KG1 (cell line): Measurements from ENCODE around the gene DEF6.

Source experiments
- DNase-seq: peaks from one replicate; lab custom pipeline; 2025; lab: John Stamatoyannopoulos, UW

Gene DEF6

GRCh38 chr6:35297601-35298481 lies at the start of gene DEF6:
TSS of gene DEF6 (plus strand) at chr6:35297818. CDS start at chr6:35297857, 39 bp downstream.
- peak; percentile 82 for DNase-seq

- no peak for DNase-seq
Observed at GRCh38 chr6:35248300-35248699, 49.3 kb upstream of the DEF6 start.

DNA sequence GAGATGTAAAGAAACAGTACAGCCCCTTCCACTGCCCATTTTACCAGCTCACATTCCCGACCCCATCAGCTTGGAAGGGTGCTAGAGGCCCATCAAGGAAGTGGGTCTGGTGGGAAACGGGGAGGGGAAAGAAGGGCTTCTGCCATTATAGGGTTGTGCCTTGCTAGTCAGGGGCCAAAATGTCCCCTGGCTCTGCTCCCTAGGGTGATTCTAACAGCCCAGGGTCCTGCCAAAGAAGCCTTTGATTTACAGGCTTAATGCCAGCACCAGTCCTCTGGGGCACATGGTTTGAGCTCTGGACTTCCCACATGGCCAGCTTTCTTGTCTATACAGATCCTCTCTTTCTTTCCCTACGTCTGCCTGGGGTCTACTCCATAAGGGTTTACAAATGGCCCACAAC lies 48.7 kb upstream of the DEF6 start:
- DNase-seq = no peak

GRCh38 chr6:35251949-35252348 lies 45.7 kb upstream of the DEF6 start:
- DNase-seq = no peak

- no peak for DNase-seq
Observed at GRCh38 chr6:35253249-35253648, 44.4 kb upstream of the DEF6 start.

DNA sequence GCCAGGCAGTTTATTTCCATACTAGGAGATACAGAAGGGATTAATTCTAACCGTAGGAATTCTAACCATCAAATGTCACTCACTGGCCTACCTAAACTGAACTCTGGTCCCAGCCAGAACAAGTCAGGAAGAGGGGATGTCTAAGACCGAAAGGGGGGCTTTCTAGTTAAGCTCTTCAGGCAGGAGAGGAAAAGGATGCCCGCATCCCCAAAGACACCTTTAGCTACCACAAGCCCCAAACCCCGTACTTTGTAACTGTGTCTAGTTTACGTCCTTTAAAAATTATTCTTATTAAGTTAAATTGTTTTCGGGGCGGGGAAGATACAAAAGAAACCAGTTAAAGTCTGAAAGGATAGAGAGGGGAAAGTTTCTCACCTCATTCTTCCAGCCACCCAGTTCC lies 39.3 kb upstream of the DEF6 start:
- no peak for DNase-seq

DNA sequence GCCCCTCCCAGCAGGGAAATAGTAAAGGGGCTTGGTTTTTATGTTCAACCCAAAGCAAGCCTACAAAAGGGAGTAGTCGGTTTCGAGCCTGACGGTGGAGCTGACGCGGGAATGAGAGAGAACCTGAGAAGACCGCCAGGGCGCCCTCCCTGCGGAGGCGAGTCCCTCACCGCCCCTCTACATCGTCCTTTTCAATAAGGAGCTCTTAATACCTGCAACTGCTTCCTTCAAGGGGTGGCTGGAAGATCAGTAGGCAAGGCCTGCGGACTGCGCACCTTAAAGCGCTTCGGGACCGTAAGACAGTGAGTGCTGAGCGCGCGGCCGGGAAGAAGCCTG lies 38.8 kb upstream of the DEF6 start:
- DNase-seq = peak; percentile 76

- DNase-seq = peak; percentile 92
Observed at GRCh38 chr6:35259194-35259947, 38.2 kb upstream of the DEF6 start, which contains the start of gene ZNF76. TSS of gene ZNF76 (plus strand) at chr6:35259735. CDS start at chr6:35281152, 21,417 bp downstream.

- peak; percentile 36 for DNase-seq
Observed at GRCh38 chr6:35259948-35260590, 37.5 kb upstream of the DEF6 start.

DNA sequence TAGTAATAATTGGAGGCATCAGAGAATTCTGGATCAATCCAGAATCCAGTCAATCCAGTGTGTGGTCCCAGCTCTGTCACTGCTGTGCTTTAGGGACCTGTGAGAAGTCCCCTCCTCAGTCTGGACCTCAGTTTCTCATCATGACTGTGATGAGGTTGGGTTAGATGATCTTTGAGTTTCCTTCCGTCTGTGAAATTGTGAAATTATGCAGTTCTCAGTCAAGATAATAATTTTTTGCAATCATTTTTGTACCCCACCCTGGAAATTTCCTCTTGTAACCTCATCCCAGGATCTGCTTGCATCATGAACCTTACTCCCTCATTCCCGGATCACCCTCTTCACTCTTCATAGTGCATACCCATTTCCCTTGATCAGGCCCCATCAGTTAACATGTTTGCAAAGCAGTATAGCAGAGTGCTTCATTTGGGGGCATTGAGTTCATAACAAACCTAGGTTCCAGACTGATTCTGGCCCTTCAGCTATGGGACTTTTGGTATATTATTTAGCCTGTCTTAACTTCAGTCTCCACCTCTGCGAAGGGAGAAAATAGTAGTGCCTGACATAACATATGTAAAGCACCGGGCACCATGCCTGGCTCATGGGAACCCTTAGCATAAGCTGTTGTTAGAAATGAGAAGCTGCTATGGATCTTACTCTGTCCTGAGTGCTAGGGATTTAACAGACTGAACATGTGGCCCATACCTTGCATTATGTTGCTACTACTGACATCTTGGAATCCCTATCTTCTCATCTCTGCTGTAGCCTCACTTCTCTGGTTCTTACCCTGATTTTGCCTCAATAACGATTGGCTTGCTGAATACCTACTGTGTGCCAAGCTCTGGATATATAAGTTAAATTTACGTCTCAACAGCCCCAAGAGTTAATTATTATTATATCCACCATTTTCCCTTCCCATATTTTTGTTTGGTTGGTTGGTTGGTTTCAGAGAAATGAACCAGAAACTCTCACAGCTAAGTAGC lies 36.7 kb upstream of the DEF6 start:
- DNase-seq = no peak

- DNase-seq = no peak
Observed at GRCh38 chr6:35262596-35262995, 35.0 kb upstream of the DEF6 start.

- DNase-seq = no peak
Observed at GRCh38 chr6:35264550-35265274, 32.9 kb upstream of the DEF6 start.

DNA sequence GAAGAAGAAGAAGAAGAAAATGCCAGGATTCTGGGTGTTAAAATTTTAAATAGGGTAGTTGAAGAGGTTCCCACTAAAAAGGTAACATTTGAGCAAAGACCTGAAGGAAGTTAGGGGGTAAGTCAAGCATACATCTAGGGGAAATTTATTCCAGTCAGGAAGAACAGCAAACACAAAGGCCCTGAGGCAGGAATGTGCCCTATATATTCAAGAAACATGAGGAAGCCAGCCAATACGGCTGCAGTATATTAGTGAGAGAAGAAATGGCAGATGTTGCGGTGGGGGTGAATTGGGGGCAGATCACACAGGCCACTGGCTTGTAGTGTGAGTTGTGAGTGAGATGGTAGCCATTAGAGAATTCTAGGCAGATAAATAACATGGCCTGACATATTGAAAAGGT lies 32.1 kb upstream of the DEF6 start:
- DNase-seq = no peak

DNA sequence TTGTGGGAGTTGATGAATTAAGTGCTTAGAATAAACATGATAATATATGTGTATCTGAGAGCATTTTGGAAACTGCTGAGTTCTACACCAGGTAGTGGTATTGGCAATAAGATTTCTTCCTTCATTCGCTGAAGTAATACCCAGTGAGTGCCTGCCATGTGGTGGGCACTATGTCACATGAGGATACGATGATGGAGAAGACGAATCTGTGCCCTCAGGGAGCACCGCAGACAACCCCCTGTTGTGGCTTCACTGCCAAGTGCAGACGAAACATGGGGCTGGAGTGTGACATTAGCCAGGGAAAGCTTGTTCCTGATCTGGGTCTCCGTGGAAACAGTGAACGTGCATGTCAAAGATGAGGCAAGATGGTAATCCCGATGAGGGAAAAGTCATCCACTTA lies 30.2 kb upstream of the DEF6 start:
- no peak for DNase-seq

GRCh38 chr6:35267897-35268296 lies 29.7 kb upstream of the DEF6 start:
- no peak for DNase-seq

- DNase-seq = no peak
Observed at GRCh38 chr6:35272005-35272404, 25.6 kb upstream of the DEF6 start.

DNA sequence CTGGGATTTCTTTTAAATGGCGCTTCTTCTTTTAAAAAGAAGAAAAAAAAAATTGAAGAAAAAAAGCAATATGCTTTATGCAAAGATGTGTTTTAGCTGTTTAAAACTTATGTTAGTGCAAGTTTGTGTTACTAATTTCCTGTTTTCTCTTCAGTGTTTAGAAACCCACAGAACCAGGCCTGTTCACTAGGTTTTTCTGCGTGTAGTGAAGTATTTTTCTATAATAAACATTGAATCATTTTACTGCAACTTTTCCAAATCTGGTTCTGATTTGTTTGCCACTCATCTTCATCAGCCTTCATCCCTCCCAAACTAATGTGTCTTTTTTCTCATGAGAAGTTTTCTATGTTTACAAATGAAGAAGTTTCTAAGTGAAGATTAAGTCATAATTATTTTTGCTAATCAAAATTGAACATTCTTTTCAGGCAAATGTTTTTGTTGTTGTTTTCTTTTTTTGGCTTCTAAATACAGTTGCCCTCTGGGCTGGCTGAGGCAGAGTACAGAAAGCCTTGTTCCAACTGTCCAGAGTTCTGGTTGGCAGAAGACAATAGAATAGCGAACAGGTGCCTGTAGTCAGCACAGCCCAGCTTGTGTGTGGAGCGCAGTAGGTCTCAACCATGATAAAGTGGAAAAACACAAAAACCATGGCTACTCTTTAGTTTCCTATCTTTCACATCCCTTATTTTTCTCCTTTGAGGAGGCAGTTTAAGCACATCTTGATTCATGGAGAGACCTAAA lies 23.6 kb upstream of the DEF6 start:
- DNase-seq = no peak

DNA sequence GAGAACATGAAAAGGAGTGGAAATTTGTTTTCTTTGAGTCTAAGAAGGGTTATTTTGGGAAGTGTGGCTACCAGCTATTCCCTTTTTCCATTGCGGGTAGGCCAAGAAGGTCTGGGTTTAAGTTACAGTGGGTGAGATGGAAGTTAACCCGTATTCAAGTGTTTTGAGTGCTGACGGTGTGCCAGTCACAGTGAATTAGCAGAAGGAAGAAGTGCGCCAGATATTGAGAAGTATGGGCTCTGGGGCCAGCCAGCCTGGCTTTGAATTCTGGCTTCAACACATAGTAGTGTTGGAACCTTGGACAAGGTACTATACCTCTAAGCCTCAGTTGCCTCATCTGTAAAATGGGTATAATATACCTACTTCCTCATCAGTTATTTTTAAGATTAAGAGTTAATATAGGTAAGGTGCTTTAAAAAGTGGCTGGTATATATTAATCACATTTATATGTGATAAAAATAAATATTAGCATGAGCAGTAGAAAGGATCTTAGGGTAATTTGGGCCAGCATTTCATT lies 21.8 kb upstream of the DEF6 start:
- no peak for DNase-seq

GRCh38 chr6:35278708-35279107 lies 18.9 kb upstream of the DEF6 start:
- DNase-seq = no peak

- no peak for DNase-seq
Observed at GRCh38 chr6:35280903-35281302, 16.7 kb upstream of the DEF6 start.
